ENCODE data around the gene TAPBPL. TPM values are rescaled to one million over a fixed set of nuclear protein-coding genes. Genes with fewer than 3 reads are reported as not detected.

Gene TAPBPL
- total and polyA plus RNA-seq, 2 of the 13 experiments (the other 11 are each of a cell fraction or from before 2014, with no cell fraction given) = 10.0 to 14.5 TPM

- Histone ChIP-seq H3K4me2 (ENCODE audit: low read depth, low read length) (no peak overlapping the region), H3K27ac (ENCODE audit: extremely low read length, insufficient read depth, low read length) (no peak overlapping the region), H2AFZ (ENCODE audit: low read length) (no peak overlapping the region), H3K79me2 (ENCODE audit: insufficient read depth, low read length) (no peaks in the 10 kb centered on the region), H3K36me3 (replicated peaks in 1 of 2; ENCODE audit: control insufficient read depth in 1 of 2, insufficient read depth in 2 of 2, low read length in 2 of 2) (no peaks in the 10 kb centered on the region), H3K27me3 (ENCODE audit: control insufficient read depth in 1 of 2, insufficient read depth in 2 of 2, low read length in 2 of 2) (no peaks in the 10 kb centered on the region), H3K4me1 (ENCODE audit: insufficient read depth, low read length) (no peaks in the 10 kb centered on the region; the same call in 1 of the 2 replicates), H4K20me1 (ENCODE audit: insufficient read depth, low read length) (no peaks in the 10 kb centered on the region), H3K9me3 (ENCODE audit: low read length) (no peaks in the 10 kb centered on the region), H3K4me3 (replicated peaks in 1 of 3; ENCODE audit: insufficient read depth in 1 of 3, low read depth in 2 of 3, low read length in 3 of 3) (no peak overlapping the region), H3K9ac (ENCODE audit: insufficient read depth, low read depth, low read length) (no peak overlapping the region)
- POLR2A ChIA-PET = no interaction called here
- no peak for FAIRE-seq
- no TSS peak for BruUV-seq (replicated peaks)
- no peak for ATAC-seq
- 90% methylated on average over 10 of the region's 10 CpGs for WGBS (ENCODE audit: low lambda C conversion rate)
- intact Hi-C loops (cut with micrococcal nuclease; ENCODE audit: unreplicated experiment) (no loop called here), in situ Hi-C loops (cut with HindIII; ENCODE audit: extremely low pct_ligation_motif_present, low pct_unique_long_range_greater_than_20kb) (no loop called here)
- peak; percentile 34; the same call in 1 of the 2 replicates for TF ChIP-seq MAFF (IDR thresholded peaks at IDR 0.05; ENCODE audit: low read depth, low read length)
- peak; percentile 28 to 31; a peak in 1 of 4 replicates for TF ChIP-seq MAFK (conservative IDR thresholded peaks at IDR 0.05 in 1 of 2, IDR thresholded peaks at IDR 0.05 in 1 of 2; ENCODE audit: low read length in 2 of 2)
- TF ChIP-seq ATRX (CRISPR knock-in tag; IDR thresholded peaks at IDR 0.05; ENCODE audit: borderline replicate concordance) = no peak
- TF ChIP-seq SIN3A (IDR thresholded peaks at IDR 0.05; ENCODE audit: borderline replicate concordance, low read depth, low read length) = no peak
- peak; percentile 37; the same call in 1 of the 2 replicates for TF ChIP-seq BCL6 (CRISPR knock-in tag; IDR thresholded peaks at IDR 0.05)
- CTCF ChIA-PET (ENCODE audit: low intra/inter-chr PET ratio, low total read pairs) = no interaction called here
- no peak for DNase-seq (ENCODE audit: low spot score)
Measured at GRCh38 chr12:6407236-6407954, 44.4 kb upstream of the TAPBPL start.

GRCh38 chr12:6416596-6416995, 35.2 kb upstream of the TAPBPL start:
- TF ChIP-seq NR2C2 (CRISPR knock-in tag; IDR thresholded peaks at IDR 0.05; ENCODE audit: borderline replicate concordance) (no peak), ZNF367 (CRISPR knock-in tag; IDR thresholded peaks at IDR 0.05; ENCODE audit: borderline replicate concordance) (no peak), FOSL2 (CRISPR knock-in tag; IDR thresholded peaks at IDR 0.05) (no peak), ZNF3 (CRISPR knock-in tag; IDR thresholded peaks at IDR 0.05) (no peak), GABPA (IDR thresholded peaks at IDR 0.05; ENCODE audit: low read depth, low read length) (no peak), GABPA (CRISPR knock-in tag; IDR thresholded peaks at IDR 0.05; ENCODE audit: low read depth) (no peak)
- Histone ChIP-seq H3K9ac (ENCODE audit: insufficient read depth, low read depth, low read length) (no peak overlapping the region), H3K4me3 (replicated peaks in 1 of 3; ENCODE audit: insufficient read depth in 1 of 3, low read depth in 2 of 3, low read length in 3 of 3) (no peak overlapping the region), H4K20me1 (ENCODE audit: insufficient read depth, low read length) (no peaks in the 10 kb centered on the region), H2AFZ (ENCODE audit: low read length) (no peak overlapping the region), H3K36me3 (replicated peaks in 1 of 2; ENCODE audit: control insufficient read depth in 1 of 2, insufficient read depth in 2 of 2, low read length in 2 of 2) (no peaks in the 10 kb centered on the region), H3K79me2 (ENCODE audit: insufficient read depth, low read length) (no peaks in the 10 kb centered on the region), H3K27ac (ENCODE audit: extremely low read length, insufficient read depth, low read length) (no peak overlapping the region), H3K9me3 (ENCODE audit: low read length) (no peaks in the 10 kb centered on the region), H3K27me3 (ENCODE audit: control insufficient read depth in 1 of 2, insufficient read depth in 2 of 2, low read length in 2 of 2) (no peaks in the 10 kb centered on the region), H3K4me2 (ENCODE audit: low read depth, low read length) (no peak overlapping the region), H3K4me1 (ENCODE audit: insufficient read depth, low read length) (peaks cover 27% of the 10 kb centered on the region)
- ChIA-PET CTCF (ENCODE audit: low intra/inter-chr PET ratio, low total read pairs) (interaction anchor here (0.6 kb wide), 1 partner anchor 107 kb away, joined by 3 read pairs; no protein-coding TSS in a partner anchor), POLR2A (no interaction called here)
- intact Hi-C loops (cut with micrococcal nuclease; ENCODE audit: unreplicated experiment) = no loop called here
- DNase-seq (ENCODE audit: low spot score) = no peak
- in situ Hi-C loops (cut with HindIII; ENCODE audit: extremely low pct_ligation_motif_present, low pct_unique_long_range_greater_than_20kb) = no loop called here
- 66% methylated on average over 3 of the region's 3 CpGs for WGBS (ENCODE audit: low lambda C conversion rate)
- no TSS peak for BruUV-seq (replicated peaks)
- no peak for FAIRE-seq
- no peak for ATAC-seq

Data from HepG2 (cell line).